GM10266 (cell line): ENCODE results near the gene POU2AF1.

Experiments used
- DNase-seq: peaks from one replicate; pipeline ENCODE4 v3.0.0; 2012; ENCODE audit errors: extremely low spot score
- CTCF ChIP-seq: IDR thresholded peaks from 2 replicates; pipeline ENCODE4 v1.5.1; 2012; ENCODE audit warnings: mild to moderate bottlenecking, low read depth; ENCODE audit not compliant: control insufficient read depth, insufficient read depth; ENCODE audit errors: missing control alignments

Gene POU2AF1

GRCh38 chr11:111421251-111421650 is 42.2 kb upstream of the POU2AF1 start:
- DNase-seq = no peak
- no peak for TF ChIP-seq CTCF

- no peak for DNase-seq
- no peak for TF ChIP-seq CTCF
These were observed 40.7 kb upstream of the POU2AF1 start for GRCh38 chr11:111419641-111420327.

- no peak for DNase-seq
- TF ChIP-seq CTCF = no peak
These were observed 40.1 kb upstream of the POU2AF1 start for GRCh38 chr11:111419181-111419580.

GRCh38 chr11:111418436-111418787 is 39.3 kb upstream of the POU2AF1 start:
- no peak for TF ChIP-seq CTCF
- DNase-seq = no peak

- no peak for TF ChIP-seq CTCF
- peak; percentile 48 for DNase-seq
These were observed 38.8 kb upstream of the POU2AF1 start for GRCh38 chr11:111417766-111418435.

GRCh38 chr11:111417011-111417765 is 38.1 kb upstream of the POU2AF1 start:
- no peak for TF ChIP-seq CTCF
- peak; percentile 31 for DNase-seq
